ENCODE measurements around the gene CNTLN.

GRCh38 chr9:17322882-17323864 is 188.3 kb downstream of the CNTLN start:
- TF ChIP-seq CTCF (conservative IDR thresholded peaks at IDR 0.05; ENCODE audit: low read length) (no peak), EZH2phosphoT487 (IDR thresholded peaks at IDR 0.05; ENCODE audit: borderline replicate concordance) (no peak)
